HG02852 (cell line): ENCODE data around the gene SLC25A12.
A peak's percentile ranks its signal among the peaks of the same experiment; 100 is the strongest.
"Not testable (repeated sequence)": the region's sequence is repeated elsewhere in the genome, so short reads cannot be mapped to it uniquely, and the experiment has no call there.

ENCODE experiments used
- ATAC-seq: cut with Tn5 transposase; IDR thresholded peaks from one replicate; pipeline ENCODE4 v1.9.1; 2021; ENCODE audit warnings: mild to moderate bottlenecking, moderate library complexity; ENCODE audit not compliant: unreplicated experiment

The SLC25A12 gene

DNA sequence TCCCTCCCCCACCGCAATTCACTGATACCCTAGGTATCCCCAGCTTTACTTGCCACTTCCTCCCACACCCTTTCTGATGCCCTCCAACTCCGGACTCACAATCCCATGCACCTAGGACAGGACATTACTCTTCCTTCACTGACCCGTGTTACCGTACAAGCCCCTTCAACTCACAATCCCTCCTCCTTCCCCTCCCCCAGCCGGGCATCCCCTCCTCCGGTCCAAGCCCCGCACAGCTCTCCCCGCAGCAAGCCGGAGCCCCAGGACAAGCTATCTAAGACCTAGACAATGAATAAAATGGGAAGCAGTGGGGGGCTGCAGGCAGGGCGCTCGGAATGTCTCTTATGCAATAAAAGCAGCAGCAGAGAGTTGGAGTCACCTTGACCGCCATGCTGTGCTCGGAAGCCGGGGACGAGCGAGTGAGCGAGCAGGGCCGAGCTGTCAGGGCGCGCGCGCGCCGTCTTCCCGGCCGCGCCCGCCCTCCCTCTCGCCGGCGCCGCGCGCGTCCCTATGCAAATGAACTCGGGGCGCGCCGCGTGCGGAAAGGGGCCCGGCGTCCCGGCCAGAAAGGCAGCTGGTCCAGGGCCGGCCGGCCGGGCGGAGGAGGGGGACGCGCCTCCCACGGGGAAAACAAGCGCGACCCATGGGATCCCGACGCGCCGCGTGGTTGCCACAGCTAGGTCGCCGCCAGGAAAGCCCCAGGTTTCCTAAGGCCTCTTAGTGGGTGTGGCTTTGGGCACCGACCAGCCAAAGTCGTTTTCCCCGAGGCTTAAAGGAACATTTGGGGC is at the start of gene SLC25A12:
SLC25A12 (minus strand) TSS at position 421 of the 788 bp plus-strand sequence; CDS start at position 391, 30 bp downstream.
- ATAC-seq, result peak; percentile 97

DNA sequence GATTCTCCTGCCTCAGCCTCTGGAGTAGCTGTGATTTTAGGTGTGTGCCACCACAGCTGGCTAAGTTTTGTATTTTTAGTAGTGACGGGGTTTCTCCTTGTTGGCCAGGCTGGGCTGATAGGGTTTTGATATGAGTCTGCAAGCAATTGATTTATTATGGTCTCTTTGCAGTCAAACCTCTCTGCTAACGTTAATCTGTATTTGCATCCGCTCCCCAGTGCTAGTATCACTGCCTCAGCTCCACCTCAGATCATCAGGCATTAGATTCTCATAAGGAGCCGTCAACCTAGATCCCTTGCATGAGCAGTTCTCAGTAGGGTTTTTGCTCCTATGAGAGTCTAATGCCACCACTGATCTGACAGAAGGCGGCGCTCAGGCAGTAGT is 47.3 kb upstream of the SLC25A12 start:
- ATAC-seq, result no peak

- ATAC-seq, result no peak
These were observed 45.7 kb upstream of the SLC25A12 start for GRCh38 chr2:171939743-171940071.

DNA sequence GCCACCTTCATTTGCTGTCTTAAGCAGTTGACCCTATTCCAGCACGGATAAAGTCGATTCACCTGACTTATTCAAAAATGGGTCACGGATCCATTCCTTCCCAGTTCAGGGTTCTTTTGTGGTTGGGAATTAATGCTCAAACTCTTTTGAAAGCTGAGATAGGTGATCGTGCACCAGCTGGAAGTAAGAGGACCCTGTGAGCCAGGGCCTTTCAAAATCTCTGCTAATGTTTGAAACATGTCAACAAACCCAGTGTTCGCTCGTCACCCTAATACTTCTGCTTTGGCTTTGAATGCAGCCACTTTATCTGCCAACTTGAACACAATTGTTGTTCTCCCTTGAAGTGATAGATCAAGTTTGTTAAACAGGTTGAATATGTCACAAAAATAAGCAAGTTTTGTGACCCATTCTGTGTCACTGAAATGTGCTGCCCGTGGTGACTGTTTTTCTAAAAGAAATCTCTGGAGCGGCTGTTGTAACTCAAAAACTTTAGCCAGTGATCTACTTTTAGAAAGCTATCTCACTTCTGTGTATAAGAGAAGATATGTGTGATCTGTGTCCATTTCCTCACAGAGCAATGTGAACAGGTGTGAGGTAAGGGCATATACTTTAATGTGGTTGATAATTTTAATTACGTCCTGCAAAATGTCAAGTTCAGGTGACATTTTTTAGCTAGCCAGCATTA is 45.2 kb upstream of the SLC25A12 start:
- no peak for ATAC-seq

- ATAC-seq, result no peak
These were observed 36.3 kb upstream of the SLC25A12 start for GRCh38 chr2:171930385-171930784.

DNA sequence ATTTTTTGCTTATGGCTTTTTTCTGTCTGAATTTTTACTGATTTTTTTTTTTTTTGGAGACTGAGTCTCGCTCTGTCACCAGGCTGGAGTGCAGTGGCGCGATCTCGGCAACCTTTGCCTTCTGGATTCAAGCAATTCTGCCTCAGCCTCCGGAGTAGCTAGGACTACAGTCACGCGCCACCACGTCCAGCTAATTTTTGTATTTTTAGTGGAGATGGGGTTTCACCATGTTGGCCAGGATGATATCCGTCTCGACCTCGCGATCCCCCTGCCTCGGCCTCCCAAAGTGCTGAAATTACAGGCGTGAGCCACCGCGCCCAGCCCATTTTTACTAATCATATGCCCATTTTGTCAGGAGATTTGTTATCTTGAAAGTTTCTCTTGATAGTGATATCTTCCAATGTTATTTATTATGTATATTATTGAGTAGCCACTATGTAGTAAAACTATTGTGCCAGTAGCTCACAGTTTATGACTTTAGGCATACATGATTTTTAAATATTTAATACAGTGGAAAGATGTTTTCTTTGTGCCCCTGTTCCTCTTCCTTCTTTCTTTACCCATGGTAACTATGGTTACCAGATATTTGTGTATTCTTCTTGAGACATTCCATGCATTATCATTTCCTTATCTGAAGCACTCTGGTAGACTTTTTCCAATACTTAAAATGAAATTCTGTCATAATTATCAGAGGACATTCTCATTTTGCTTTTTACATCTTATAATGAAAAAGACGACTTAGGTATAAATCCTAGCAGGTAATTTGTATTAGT is 30.3 kb upstream of the SLC25A12 start:
- ATAC-seq, result no peak

DNA sequence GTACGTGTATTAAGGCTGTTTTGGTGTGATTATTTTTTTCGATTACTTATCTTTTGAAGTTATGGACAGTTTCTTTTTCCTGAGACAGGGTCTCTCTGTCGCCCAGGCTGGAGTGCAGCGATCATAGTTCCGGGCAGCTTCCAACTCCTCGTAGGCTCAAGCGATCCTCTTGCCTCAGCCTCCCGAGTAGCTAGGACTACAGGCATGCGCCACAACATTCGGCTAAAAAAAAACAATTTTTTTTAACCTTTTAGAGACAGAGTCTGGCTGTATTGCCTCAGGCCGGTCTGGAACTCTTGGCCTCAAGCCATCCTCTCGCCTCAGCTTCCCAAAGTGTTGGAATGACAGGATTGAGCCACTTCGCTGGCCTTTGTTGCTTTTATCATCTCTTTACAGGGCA is 29.2 kb upstream of the SLC25A12 start:
- ATAC-seq, result no peak

DNA sequence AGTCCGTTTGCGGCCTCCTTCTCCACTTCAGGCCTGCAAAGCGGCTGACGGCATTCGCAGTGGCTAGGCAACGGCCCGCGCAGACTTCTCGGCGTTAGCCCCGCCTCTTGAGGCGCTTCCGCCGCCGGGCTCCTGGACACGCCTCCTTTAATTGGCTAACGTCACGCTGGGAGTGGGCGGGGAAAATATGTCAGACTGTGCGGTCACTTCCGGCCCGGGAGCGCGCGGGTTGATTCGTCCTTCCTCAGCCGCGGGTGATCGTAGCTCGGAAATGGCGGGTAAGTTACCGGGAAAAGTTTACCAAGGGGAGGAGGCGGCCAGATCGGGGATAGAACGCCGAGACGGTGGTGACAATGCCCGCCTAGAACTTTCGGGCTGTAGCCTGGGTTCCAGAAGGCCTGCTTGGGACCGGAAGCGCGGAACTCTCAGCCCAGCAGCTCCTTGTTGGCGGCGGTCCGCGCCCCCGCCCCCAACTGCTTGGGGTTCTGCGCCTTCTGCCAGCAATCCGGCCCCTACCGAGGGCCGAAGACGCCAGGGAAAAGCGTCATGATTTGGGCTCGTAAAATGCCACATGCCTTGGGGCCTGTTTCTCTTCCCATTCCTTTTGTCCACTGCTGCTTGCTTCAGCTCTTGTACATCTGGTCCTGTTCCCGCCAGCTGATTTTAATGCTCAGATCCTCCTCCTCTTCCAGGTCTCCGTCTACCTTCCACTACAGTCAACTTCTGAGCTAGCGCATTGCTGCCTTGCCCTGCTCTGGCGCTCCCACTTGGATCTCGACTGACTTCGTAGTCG is 28.4 kb upstream of the SLC25A12 start, which contains the start of gene HAT1:
HAT1 (plus strand) TSS at position 232 of the 793 bp plus-strand sequence; CDS start at position 272, 40 bp downstream.
- ATAC-seq, result peak; percentile 97

GRCh38 chr2:171921970-171922229 is 27.9 kb upstream of the SLC25A12 start:
- no peak for ATAC-seq

- ATAC-seq, result no peak
These were observed 25.4 kb upstream of the SLC25A12 start for GRCh38 chr2:171919453-171919852.

- no peak for ATAC-seq
These were observed 19.5 kb upstream of the SLC25A12 start for GRCh38 chr2:171913517-171913916.

DNA sequence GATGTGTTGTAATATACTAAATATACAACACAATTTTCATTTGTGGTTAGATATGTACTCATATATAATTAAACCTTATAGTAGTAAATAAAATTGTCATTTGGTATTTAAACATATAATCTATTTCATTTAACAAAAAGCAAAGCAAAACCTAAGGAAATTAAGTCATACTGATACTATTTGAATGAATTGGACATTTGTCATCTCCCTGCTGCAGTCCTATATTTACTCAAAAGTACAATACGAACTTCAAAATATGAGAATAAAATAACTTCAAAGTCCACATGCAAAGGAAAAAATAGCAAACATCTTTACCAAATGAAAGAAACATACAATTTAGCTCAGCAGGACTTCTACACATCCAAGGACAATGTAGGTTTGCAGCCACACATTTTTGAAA is 16.4 kb upstream of the SLC25A12 start:
- no peak for ATAC-seq

- no peak for ATAC-seq
These were observed 15.2 kb upstream of the SLC25A12 start for GRCh38 chr2:171909266-171909665.

- no peak for ATAC-seq
These were observed 14.2 kb upstream of the SLC25A12 start for GRCh38 chr2:171908235-171908634.

DNA sequence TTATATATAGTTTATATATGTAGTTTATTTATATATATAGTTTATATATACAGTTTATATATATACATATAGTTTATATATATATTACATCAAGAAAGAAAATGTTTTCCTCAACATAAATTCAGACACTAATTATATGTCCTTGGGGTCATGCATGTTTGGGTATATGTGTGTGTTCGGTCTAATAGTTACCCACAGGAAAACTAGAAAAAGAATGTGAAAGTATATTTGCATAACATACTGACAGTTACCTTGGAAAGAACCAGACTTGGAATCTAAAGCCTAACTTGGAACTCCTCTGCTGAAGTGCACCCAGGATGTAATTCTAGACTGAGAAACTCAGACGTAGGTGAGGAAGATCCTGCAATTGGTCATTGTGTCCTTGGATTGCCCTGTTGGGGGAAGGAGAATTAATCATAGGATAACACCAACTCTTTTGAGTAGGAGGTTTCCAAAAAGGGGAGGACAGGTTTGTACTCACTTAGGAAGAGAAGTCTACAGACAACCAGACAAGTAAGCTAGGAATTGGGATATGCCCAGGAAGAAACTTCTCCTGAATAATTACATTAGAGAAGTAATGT is 8.9 kb upstream of the SLC25A12 start:
- ATAC-seq, result no peak

DNA sequence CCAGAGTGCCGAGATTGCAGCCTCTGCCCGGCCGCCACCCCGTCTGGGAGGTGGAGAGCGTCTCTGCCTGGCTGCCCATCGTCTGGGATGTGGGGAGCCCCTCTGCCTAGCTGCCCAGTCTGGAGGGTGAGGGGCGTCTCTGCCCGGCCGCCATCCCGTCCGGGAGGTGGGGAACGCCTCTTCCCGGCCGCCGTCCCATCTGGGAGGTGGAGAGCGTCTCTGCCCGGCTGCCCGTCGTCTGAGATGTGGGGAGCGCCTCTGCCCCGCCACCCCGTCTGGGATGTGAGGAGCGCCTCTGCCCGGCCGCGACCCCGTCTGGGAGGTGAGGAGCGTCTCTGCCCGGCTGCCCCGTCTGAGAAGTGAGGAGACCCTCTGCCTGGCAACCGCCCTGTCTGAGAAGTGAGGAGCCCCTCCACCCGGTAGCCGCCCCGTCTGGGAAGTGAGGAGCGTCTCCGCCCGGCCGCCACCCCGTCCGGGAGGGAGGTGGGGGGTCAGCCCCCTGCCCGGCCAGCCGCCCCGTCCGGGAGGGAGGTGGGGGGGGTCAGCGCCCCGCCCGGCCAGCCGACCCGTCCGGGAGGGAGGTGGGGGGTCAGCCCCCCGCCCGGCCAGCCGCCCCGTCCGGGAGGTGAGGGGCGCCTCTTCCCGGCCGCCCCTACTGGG is 5.7 kb upstream of the SLC25A12 start:
- ATAC-seq, result not testable (repeated sequence)

DNA sequence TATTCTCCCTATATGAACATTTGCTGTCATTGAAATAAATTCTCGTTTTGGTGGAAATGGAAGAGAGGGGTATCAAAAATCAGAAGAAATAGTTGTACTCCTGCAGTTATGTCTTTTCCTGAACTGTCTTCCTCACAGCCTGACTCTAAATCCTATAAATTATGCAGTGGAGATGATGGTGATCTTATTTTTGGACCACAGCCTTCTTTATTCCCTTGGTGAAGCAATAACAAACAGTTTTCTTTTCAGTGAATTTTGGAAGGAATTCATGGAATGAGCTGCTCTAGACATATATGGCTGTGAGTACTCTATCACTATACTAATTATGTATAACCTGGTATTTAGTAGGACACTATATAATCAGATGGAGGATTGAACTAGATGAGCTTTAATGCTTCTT is 1.7 kb upstream of the SLC25A12 start:
- no peak for ATAC-seq

DNA sequence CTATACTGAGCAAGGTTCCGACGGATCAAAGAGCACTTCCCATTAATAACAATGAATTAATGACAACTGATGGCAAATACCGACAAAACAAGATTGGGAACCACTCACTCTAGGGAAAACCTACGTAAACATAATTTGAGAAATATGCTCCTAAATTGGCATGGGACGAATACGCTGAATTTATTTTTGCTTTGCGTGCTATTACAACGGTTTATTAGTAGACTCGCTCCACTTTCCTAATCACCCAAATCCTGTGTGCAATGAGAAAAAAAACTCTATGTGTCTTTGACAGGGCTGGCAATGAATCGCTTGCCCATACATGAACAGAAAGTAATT is 536 bp upstream of the SLC25A12 start:
- no peak for ATAC-seq

- ATAC-seq, result peak; percentile 15
These were observed 734 bp downstream of the SLC25A12 start for GRCh38 chr2:171893196-171893823.

- ATAC-seq, result no peak
These were observed 4.2 kb downstream of the SLC25A12 start for GRCh38 chr2:171889808-171890207.
